PC-3 (cell line): Measurements from ENCODE around the gene GPA33. TPM values are rescaled to one million over a fixed set of nuclear protein-coding genes. Genes with fewer than 3 reads are reported as not detected.

Source experiments
- ATAC-seq: fragments of 200-7000 bp; cut with Tn5 transposase; 2 replicates; pipeline ENCODE4 v1.9.1; 2020; ENCODE audit warnings: mild to moderate bottlenecking, moderate library complexity
- BruUV-seq: library from RNA; stranded (reverse); fragments of 400-500 nt; replicated peaks from 2 replicates; lab custom pipeline; 2021; lab: Mats Ljungman, UMichigan
- CTCF ChIA-PET: fragments of 300-600 bp; sonication (Branson Sonifier 250); formaldehyde crosslinking; loops from one replicate; lab custom pipeline; 2022; ENCODE audit warnings: antibody characterized with exemption; lab: Charles Lee
- POLR2A ChIA-PET: fragments of 300-600 bp; sonication (Branson Sonifier 250); formaldehyde crosslinking; loops from one replicate; lab custom pipeline; 2022; ENCODE audit warnings: antibody characterized with exemption; ENCODE audit not compliant: unreplicated experiment; lab: Charles Lee
- DNase-seq: peaks from one replicate; pipeline ENCODE4 v3.0.0-alpha.2; 2015
- H2AFZ ChIP-seq: fragments of 300-600 bp; sonication (generic); 2 replicates; pipeline ENCODE4 v1.6.0; 2016; ENCODE audit warnings: antibody characterized with exemption, low read length
- H3F3A ChIP-seq: fragments of 300-600 bp; sonication (generic); one replicate; pipeline ENCODE4 v1.6.0; 2017; ENCODE audit warnings: antibody characterized with exemption, low read length, control low read depth, mild to moderate bottlenecking; ENCODE audit not compliant: unreplicated experiment
- H3K27ac ChIP-seq: fragments of 300-600 bp; sonication (generic); 2 replicates; pipeline ENCODE4 v1.5.1; 2016; ENCODE audit warnings: mild to moderate bottlenecking, low read length
- H3K27me3 ChIP-seq: fragments of 300-600 bp; sonication (generic); 2 replicates; pipeline ENCODE4 v1.6.1; 2016; ENCODE audit warnings: low read length, mixed read lengths
- H3K36me3 ChIP-seq: fragments of 300-600 bp; sonication (generic); 2 replicates; pipeline ENCODE4 v1.6.1; 2016; ENCODE audit warnings: low read depth, mixed run types, low read length, mixed read lengths
- H3K4me1 ChIP-seq: fragments of 300-600 bp; sonication (generic); 2 replicates; pipeline ENCODE4 v1.5.1; 2016; ENCODE audit warnings: low read length; ENCODE audit not compliant: insufficient read depth
- H3K4me2 ChIP-seq: fragments of 300-600 bp; sonication (generic); 2 replicates; pipeline ENCODE4 v1.6.0; 2016; ENCODE audit warnings: low read length
- H3K4me3 ChIP-seq: fragments of 300-600 bp; sonication (generic); 2 replicates; pipeline ENCODE4 v1.5.1; 2016; ENCODE audit warnings: mild to moderate bottlenecking, low read length, mixed read lengths
- H3K79me2 ChIP-seq: fragments of 300-600 bp; sonication (generic); 2 replicates; pipeline ENCODE4 v1.6.1; 2017; ENCODE audit warnings: low read length, mixed read lengths
- H3K9ac ChIP-seq: fragments of 300-600 bp; sonication (generic); 2 replicates; pipeline ENCODE4 v1.6.0; 2016; ENCODE audit warnings: mild to moderate bottlenecking, low read length
- H3K9me2 ChIP-seq: fragments of 300-600 bp; sonication (generic); replicated peaks from 2 replicates; pipeline ENCODE4 v1.6.1; 2016; ENCODE audit warnings: mixed run types, low read length, mixed read lengths
- H3K9me3 ChIP-seq: fragments of 300-600 bp; sonication (generic); 2 replicates; pipeline ENCODE4 v1.6.1; 2016; ENCODE audit warnings: low read length, mixed read lengths
- H4K20me1 ChIP-seq: fragments of 300-600 bp; sonication (generic); 2 replicates; pipeline ENCODE4 v1.6.1; 2016; ENCODE audit warnings: low read length, mixed read lengths
- CTCF ChIP-seq: fragments of 300-600 bp; sonication (generic); conservative IDR thresholded peaks from 2 replicates; pipeline ENCODE4 v1.5.1; 2017; ENCODE audit warnings: antibody characterized with exemption, low read depth, mild to moderate bottlenecking, low read length
- EZH2 ChIP-seq: fragments of 300-600 bp; sonication (generic); IDR thresholded peaks from one replicate; pipeline ENCODE4 v1.6.1; 2017; ENCODE audit warnings: antibody characterized with exemption, mild to moderate bottlenecking, low read length; ENCODE audit not compliant: unreplicated experiment
- EZH2phosphoT487 ChIP-seq: fragments of 300-600 bp; sonication (generic); IDR thresholded peaks from 2 replicates; pipeline ENCODE4 v1.6.1; 2018; ENCODE audit warnings: mild to moderate bottlenecking, antibody characterized with exemption, low read length, borderline replicate concordance
- intact Hi-C: fragments of 100-400 bp; cut with micrococcal nuclease; formaldehyde crosslinking; loops from 2 replicates; pipeline ENCODE4 v1.9.0; 2023
- total RNA-seq: library from RNA; depleted of rRNA; stranded (reverse); fragments of >200 nt; gene quantifications from 2 replicates; pipeline ENCODE4 v1.2.3, GENCODE V29; 2014

Gene GPA33
- total RNA-seq, 1 experiment from 2014 or later = 0.04 TPM

DNA sequence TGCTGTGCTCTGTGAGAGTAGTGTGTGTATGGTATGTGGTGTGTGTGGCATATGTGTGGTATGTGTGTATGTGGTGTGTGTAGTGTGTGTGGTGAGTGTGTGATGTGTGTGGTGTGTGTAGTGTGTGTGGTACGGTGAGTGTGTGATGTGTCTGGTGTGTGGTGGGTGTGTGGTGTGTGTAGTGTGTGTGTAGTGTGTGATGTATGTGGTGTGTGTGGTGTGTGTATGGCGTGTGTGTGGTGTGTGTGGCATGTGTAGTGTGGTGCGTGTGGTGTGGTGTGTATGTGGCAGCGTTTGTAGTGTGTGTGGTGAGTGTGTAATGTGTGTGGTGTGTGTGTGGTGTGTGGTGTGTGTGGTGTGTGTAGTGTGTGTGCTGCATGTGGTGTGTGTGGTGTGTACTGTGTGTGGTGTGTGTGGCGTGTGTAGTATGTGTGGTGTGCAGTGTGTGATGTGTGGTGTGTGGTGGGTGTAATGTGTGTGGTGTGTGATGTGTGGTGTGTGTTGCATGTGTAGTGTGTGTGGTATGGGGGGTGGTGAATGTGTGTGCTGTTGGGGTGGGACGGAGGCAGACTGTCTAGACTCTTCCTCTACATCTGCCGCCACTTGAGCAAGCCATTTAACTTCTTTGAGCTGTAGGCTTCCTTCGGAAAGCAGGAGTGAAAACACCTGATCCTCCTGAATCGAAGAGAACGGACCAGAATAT lies 33.5 kb downstream of the GPA33 start:
- ChIA-PET POLR2A (no interaction called here), CTCF (interaction anchor here (4.5 kb wide), 1 partner anchor 147 kb away, joined by 117 read pairs; no protein-coding TSS in a partner anchor)
- Histone ChIP-seq H3K4me1 (peaks cover 14% of the 10 kb centered on the region), H3F3A (no peaks in the 10 kb centered on the region), H3K9ac (no peak overlapping the region), H2AFZ (0 out of 2 replicates have a peak overlapping the region, but pooled peaks have one; percentile 73), H3K4me3 (no peak overlapping the region), H3K36me3 (no peaks in the 10 kb centered on the region), H3K9me3 (no peaks in the 10 kb centered on the region), H3K27ac (no peak overlapping the region), H3K79me2 (no peaks in the 10 kb centered on the region), H3K4me2 (no peak overlapping the region), H4K20me1 (no peaks in the 10 kb centered on the region), H3K9me2 (no peaks in the 10 kb centered on the region), H3K27me3 (no peaks in the 10 kb centered on the region)
- DNase-seq = no peak
- no peak for ATAC-seq
- intact Hi-C loops = loop anchor here (10.0 kb wide), 2 partner anchors 82 to 1132 kb away; partner anchors contain the start of gene ILDR2
- BruUV-seq = no TSS peak
- TF ChIP-seq EZH2 (no peak), EZH2phosphoT487 (no peak), CTCF (no peak)

GRCh38 chr1:167054946-167055630 lies 35.1 kb downstream of the GPA33 start:
- H3K4me1 ChIP-seq = peaks cover 14% of the 10 kb centered on the region
- no peaks in the 10 kb centered on the region for H3K9me3 ChIP-seq
- peaks cover 3% of the 10 kb centered on the region; the same call in 1 of the 2 replicates for H3K27me3 ChIP-seq
- no peak for ATAC-seq
- H3F3A ChIP-seq = no peaks in the 10 kb centered on the region
- no peak overlapping the region for H3K4me3 ChIP-seq
- ChIA-PET POLR2A (no interaction called here), CTCF (no interaction called here)
- no peak overlapping the region for H3K4me2 ChIP-seq
- no peaks in the 10 kb centered on the region for H3K79me2 ChIP-seq
- no TSS peak for BruUV-seq
- no peak for DNase-seq
- no peak overlapping the region for H3K27ac ChIP-seq
- no peaks in the 10 kb centered on the region for H3K9me2 ChIP-seq
- intact Hi-C loops = loop anchor here (10.0 kb wide), 2 partner anchors 80 to 1130 kb away; partner anchors contain the start of gene ILDR2
- TF ChIP-seq EZH2phosphoT487 (no peak), CTCF (no peak), EZH2 (no peak)
- no peaks in the 10 kb centered on the region for H4K20me1 ChIP-seq
- no peak overlapping the region for H3K9ac ChIP-seq
- H3K36me3 ChIP-seq = no peaks in the 10 kb centered on the region
- H2AFZ ChIP-seq = no peak overlapping the region
